ENCODE measurements around the gene PCNX4. TPM values are rescaled to one million over a fixed set of nuclear protein-coding genes. Genes with fewer than 3 reads are reported as not detected.

The PCNX4 gene
- total RNA-seq, 4 donors from 2014 or later = 63.5 to 139 (median 85.4) TPM

DNA sequence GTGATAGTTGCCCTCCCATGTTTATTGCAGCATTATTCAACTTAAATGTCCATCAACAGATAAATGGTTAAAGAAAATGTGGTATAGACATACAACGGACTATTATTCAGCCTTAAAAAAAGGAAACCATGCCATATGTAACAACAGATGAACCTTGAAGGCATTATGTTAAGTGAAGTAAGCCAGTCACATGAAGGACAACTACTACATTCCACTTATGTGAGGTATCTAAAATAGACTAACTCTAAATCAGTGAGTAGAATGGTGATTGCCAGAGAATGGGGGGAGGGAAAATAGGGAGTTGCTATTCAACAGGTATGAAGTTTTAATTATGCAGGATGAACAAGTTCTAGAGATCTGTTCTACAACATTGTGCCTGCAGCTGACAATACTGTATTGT, 10.1 kb downstream of the PCNX4 start:
- WGBS, 2 donors = 95 to 100% methylated on average over 1 of the region's 1 CpG
- Histone ChIP-seq H3K4me1 (peaks cover 0 to 6% of the 10 kb centered on the region in 2 donors), H3K27ac (no peak overlapping the region), H3K4me3 (replicated peaks in 1 of 3) (no peak overlapping the region), H3K27me3 (no peaks in the 10 kb centered on the region), H3K36me3 (no peaks in the 10 kb centered on the region), H3K9me3 (no peaks in the 10 kb centered on the region)
- no peak for TF ChIP-seq POLR2A (IDR thresholded peaks at IDR 0.05)
- TF ChIP-seq, protein P1, sequence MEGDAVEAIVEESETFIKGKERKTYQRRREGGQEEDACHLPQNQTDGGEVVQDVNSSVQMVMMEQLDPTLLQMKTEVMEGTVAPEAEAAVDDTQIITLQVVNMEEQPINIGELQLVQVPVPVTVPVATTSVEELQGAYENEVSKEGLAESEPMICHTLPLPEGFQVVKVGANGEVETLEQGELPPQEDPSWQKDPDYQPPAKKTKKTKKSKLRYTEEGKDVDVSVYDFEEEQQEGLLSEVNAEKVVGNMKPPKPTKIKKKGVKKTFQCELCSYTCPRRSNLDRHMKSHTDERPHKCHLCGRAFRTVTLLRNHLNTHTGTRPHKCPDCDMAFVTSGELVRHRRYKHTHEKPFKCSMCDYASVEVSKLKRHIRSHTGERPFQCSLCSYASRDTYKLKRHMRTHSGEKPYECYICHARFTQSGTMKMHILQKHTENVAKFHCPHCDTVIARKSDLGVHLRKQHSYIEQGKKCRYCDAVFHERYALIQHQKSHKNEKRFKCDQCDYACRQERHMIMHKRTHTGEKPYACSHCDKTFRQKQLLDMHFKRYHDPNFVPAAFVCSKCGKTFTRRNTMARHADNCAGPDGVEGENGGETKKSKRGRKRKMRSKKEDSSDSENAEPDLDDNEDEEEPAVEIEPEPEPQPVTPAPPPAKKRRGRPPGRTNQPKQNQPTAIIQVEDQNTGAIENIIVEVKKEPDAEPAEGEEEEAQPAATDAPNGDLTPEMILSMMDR (IDR thresholded peaks at IDR 0.05) = no peak
- no peak for DNase-seq
- intact Hi-C loops (cut with DNase I) = no loop called here

DNA sequence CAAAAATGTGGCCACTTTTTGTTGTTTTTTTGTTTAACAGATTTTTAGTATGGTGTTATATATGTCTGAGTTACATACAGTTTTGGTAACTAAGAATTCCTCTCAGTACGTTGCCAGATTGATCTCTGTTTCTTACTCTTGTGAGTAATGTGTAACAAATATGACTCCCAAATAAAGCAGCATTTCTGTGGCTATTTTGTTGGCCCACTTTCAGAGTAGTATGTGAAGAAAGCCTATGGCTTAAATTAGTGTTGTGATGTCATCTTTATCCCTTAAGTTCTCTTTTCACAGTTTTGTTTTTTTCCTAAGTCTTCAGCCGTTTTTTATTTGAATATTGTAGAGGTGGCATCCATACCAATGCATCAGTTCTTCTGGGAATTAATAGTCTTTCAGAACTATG, 10.7 kb downstream of the PCNX4 start:
- no peak overlapping the region for H3K4me3 ChIP-seq (replicated peaks in 1 of 3)
- no peaks in the 10 kb centered on the region for H3K9me3 ChIP-seq
- 70 to 71% methylated on average over 2 of the region's 2 CpGs for WGBS, 2 donors
- no peak overlapping the region for H3K27ac ChIP-seq
- H3K4me1 ChIP-seq = peaks cover 0 to 6% of the 10 kb centered on the region in 2 donors
- no peaks in the 10 kb centered on the region for H3K27me3 ChIP-seq
- no peak for DNase-seq
- intact Hi-C loops (cut with DNase I) = no loop called here
- TF ChIP-seq, protein P1 (IDR thresholded peaks at IDR 0.05) = no peak
- TF ChIP-seq POLR2A (IDR thresholded peaks at IDR 0.05) = no peak
- H3K36me3 ChIP-seq = no peaks in the 10 kb centered on the region

DNA sequence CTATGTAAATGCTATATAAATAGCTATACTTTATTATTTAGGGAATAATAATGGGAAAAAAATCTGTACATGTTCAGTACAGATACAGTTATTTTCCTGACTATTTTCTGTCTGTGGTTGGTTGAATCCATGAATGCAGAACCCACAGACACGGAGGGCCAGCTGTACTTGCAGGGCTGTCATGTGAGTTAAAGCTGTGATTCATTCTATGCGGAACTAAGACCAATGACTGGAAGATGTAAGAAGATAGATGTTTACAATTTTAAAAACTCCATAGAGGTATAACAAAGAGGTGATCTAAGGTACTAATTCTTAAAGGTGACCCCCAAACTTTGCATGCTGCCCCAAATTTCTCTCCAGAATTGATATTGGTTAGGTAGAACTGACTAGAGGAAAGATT, 14.6 kb downstream of the PCNX4 start:
- Histone ChIP-seq H3K27ac (no peak overlapping the region), H3K4me1 (peaks cover 0 to 6% of the 10 kb centered on the region in 2 donors), H3K4me3 (replicated peaks in 1 of 3) (no peak overlapping the region), H3K9me3 (no peaks in the 10 kb centered on the region), H3K27me3 (no peaks in the 10 kb centered on the region), H3K36me3 (no peaks in the 10 kb centered on the region)
- WGBS, 2 donors = 71 to 73% methylated on average over 2 of the region's 2 CpGs
- DNase-seq = no peak
- TF ChIP-seq, protein P1 (IDR thresholded peaks at IDR 0.05) = no peak
- no peak for TF ChIP-seq POLR2A (IDR thresholded peaks at IDR 0.05)
- intact Hi-C loops (cut with DNase I) = no loop called here

DNA sequence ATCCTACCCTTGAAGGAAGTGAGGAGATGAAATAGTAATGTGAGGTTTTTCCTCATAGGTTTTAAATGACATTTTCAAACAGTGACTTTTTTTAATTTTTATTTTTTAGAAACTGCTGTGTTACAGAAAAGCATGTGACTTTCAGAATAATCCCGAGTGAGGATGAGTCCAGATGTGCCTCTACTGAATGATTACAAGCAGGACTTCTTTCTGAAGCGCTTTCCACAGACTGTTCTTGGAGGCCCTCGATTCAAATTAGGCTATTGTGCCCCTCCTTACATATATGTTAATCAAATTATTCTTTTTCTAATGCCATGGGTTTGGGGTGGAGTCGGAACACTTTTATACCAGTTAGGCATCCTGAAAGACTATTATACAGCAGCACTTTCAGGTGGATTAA, 15.8 kb downstream of the PCNX4 start:
- Histone ChIP-seq H3K4me1 (peaks cover 0 to 4% of the 10 kb centered on the region in 2 donors), H3K27me3 (no peaks in the 10 kb centered on the region), H3K9me3 (no peaks in the 10 kb centered on the region), H3K36me3 (no peaks in the 10 kb centered on the region), H3K4me3 (replicated peaks in 1 of 3) (no peak overlapping the region), H3K27ac (no peak overlapping the region)
- DNase-seq = no peak
- WGBS, 2 donors = 92 to 94% methylated on average over 4 of the region's 4 CpGs
- TF ChIP-seq POLR2A (IDR thresholded peaks at IDR 0.05) = no peak
- TF ChIP-seq, protein P1 (IDR thresholded peaks at IDR 0.05) = no peak
- intact Hi-C loops (cut with DNase I) = no loop called here

DNA sequence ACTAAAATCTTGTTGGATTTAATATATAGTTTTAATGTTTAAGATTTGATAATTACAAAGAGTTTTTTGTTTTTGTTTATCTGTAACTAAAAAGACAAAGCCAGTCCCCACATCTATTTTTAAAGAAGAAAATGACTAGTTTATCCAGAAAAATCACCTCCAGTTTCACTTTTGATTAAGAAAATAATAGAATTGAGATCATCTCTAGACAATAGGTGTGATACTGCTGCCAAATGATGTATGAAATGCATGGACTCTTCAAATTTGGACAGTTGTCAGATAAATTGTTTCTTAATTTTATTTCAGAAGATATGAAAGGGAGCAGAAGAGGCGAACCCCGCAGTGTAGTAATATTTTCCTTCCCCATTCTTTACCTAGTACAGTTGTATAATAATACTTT, 20.0 kb downstream of the PCNX4 start:
- H3K4me3 ChIP-seq (replicated peaks in 1 of 3) = no peak overlapping the region
- TF ChIP-seq, protein P1 (IDR thresholded peaks at IDR 0.05) = no peak
- no peak for TF ChIP-seq POLR2A (IDR thresholded peaks at IDR 0.05)
- no peak for DNase-seq
- H3K36me3 ChIP-seq = peaks cover 0 to 10% of the 10 kb centered on the region in 2 donors
- intact Hi-C loops (cut with DNase I) = no loop called here
- H3K9me3 ChIP-seq = no peaks in the 10 kb centered on the region
- no peaks in the 10 kb centered on the region for H3K4me1 ChIP-seq
- H3K27me3 ChIP-seq = no peaks in the 10 kb centered on the region
- H3K27ac ChIP-seq = no peak overlapping the region
- WGBS, 2 donors = 87 to 91% methylated on average over 2 of the region's 2 CpGs

Measured in thyroid gland (tissue), 4 donors.